Left forelimb (tissue), 1 donor: ENCODE measurements around the gene PRMT9.

ENCODE experiments used
- DNase-seq: peaks from one replicate; pipeline ENCODE4 v3.0.0-alpha.2; 2018; ENCODE audit warnings: low spot score

Gene PRMT9

GRCh38 chr4:147617841-147618691 is 65.9 kb downstream of the PRMT9 start:
- DNase-seq, result no peak

- peak; percentile 96 for DNase-seq
Observed at GRCh38 chr4:147617173-147617840, 66.7 kb downstream of the PRMT9 start, which contains the start of gene TMEM184C. TSS of gene TMEM184C (plus strand) at chr4:147617397. CDS start at chr4:147617957, 560 bp downstream.

- no peak for DNase-seq
Observed at GRCh38 chr4:147616849-147617172, 67.2 kb downstream of the PRMT9 start.

GRCh38 chr4:147610686-147611085 is 73.3 kb downstream of the PRMT9 start:
- DNase-seq, result no peak

GRCh38 chr4:147607471-147607870 is 76.5 kb downstream of the PRMT9 start:
- DNase-seq, result no peak

- no peak for DNase-seq
Observed at GRCh38 chr4:147605499-147605898, 78.5 kb downstream of the PRMT9 start.

GRCh38 chr4:147599769-147600168 is 84.2 kb downstream of the PRMT9 start:
- no peak for DNase-seq

- no peak for DNase-seq
Observed at GRCh38 chr4:147599206-147599605, 84.8 kb downstream of the PRMT9 start.

GRCh38 chr4:147597561-147597960 is 86.4 kb downstream of the PRMT9 start:
- DNase-seq, result no peak

GRCh38 chr4:147596981-147597380 is 87.0 kb downstream of the PRMT9 start:
- no peak for DNase-seq

GRCh38 chr4:147596377-147596776 is 87.6 kb downstream of the PRMT9 start:
- DNase-seq, result no peak

- DNase-seq, result no peak
Observed at GRCh38 chr4:147594578-147594977, 89.4 kb downstream of the PRMT9 start.

GRCh38 chr4:147594107-147594506 is 89.9 kb downstream of the PRMT9 start:
- no peak for DNase-seq

- no peak for DNase-seq
Observed at GRCh38 chr4:147591106-147591505, 92.9 kb downstream of the PRMT9 start.

GRCh38 chr4:147590249-147590920 is 93.6 kb downstream of the PRMT9 start:
- DNase-seq, result peak; percentile 73

GRCh38 chr4:147589586-147589985 is 94.4 kb downstream of the PRMT9 start:
- no peak for DNase-seq
